ENCODE data around the gene RAPGEFL1.

RAPGEFL1 gene, protein sequence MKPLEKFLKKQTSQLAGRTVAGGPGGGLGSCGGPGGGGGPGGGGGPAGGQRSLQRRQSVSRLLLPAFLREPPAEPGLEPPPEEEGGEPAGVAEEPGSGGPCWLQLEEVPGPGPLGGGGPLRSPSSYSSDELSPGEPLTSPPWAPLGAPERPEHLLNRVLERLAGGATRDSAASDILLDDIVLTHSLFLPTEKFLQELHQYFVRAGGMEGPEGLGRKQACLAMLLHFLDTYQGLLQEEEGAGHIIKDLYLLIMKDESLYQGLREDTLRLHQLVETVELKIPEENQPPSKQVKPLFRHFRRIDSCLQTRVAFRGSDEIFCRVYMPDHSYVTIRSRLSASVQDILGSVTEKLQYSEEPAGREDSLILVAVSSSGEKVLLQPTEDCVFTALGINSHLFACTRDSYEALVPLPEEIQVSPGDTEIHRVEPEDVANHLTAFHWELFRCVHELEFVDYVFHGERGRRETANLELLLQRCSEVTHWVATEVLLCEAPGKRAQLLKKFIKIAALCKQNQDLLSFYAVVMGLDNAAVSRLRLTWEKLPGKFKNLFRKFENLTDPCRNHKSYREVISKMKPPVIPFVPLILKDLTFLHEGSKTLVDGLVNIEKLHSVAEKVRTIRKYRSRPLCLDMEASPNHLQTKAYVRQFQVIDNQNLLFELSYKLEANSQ

DNA sequence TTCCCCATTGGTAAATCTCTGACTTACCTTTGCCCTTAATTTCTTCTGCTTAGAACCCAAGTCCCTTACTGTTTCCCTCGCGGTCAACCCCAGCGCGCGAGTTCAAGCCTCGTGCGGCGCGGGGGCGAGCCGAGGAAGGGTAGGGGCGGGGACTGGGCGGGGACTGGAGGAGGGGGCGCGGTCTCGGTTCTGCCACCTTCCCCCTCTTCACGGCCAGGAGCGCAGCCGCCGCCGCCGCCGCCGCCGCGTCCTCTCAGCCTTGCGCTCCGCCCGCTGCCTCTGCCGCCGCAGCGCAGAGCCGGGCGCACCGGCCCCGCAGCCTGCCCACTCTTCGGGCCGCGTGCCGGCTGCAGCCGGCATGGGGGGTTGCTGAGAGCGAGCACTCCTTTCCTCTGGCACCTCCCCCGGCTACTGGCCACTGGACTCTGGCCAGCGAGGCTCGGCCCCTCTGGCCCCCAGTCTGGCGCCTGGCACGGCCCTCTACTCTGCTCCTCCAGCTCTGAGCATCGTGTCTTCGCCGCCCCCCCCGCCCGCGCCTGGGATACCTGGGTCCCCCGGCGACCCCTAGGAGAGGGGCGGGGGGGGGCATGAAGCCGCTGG is at the start of gene RAPGEFL1:
Gene RAPGEFL1 (plus strand): TSS at position 196 of the 600 bp plus-strand sequence. CDS start 392 bp downstream, at position 588.
- Histone ChIP-seq H3K79me2 (ENCODE audit: control insufficient read depth, low read length) (no peaks in the 10 kb centered on the region), H4K20me1 (ENCODE audit: control insufficient read depth, insufficient read depth, low read depth, low read length) (no peaks in the 10 kb centered on the region), H3F3A (ENCODE audit: control insufficient read depth, insufficient read depth) (peaks cover 9% of the 10 kb centered on the region), H3K9me3 (ENCODE audit: control insufficient read depth, insufficient read depth, low read length) (no peaks in the 10 kb centered on the region), H3K27ac (ENCODE audit: low read depth, low read length) (no peak within 1 kb of the TSS), H3K4me1 (ENCODE audit: control insufficient read depth, low read length) (peaks cover 14% of the 10 kb centered on the region), H3K4me3 (ENCODE audit: low read length) (peak within 1 kb of the TSS; percentile 72), H3K36me3 (ENCODE audit: control insufficient read depth, low read length) (peaks cover 15% of the 10 kb centered on the region), H3K27me3 (ENCODE audit: control insufficient read depth, low read length) (no peaks in the 10 kb centered on the region), H3K4me2 (ENCODE audit: low read length) (peak within 1 kb of the TSS; percentile 88), H3K9me2 (replicated peaks; ENCODE audit: control insufficient read depth, low read length) (no peaks in the 10 kb centered on the region)
- TF ChIP-seq, protein P1, sequence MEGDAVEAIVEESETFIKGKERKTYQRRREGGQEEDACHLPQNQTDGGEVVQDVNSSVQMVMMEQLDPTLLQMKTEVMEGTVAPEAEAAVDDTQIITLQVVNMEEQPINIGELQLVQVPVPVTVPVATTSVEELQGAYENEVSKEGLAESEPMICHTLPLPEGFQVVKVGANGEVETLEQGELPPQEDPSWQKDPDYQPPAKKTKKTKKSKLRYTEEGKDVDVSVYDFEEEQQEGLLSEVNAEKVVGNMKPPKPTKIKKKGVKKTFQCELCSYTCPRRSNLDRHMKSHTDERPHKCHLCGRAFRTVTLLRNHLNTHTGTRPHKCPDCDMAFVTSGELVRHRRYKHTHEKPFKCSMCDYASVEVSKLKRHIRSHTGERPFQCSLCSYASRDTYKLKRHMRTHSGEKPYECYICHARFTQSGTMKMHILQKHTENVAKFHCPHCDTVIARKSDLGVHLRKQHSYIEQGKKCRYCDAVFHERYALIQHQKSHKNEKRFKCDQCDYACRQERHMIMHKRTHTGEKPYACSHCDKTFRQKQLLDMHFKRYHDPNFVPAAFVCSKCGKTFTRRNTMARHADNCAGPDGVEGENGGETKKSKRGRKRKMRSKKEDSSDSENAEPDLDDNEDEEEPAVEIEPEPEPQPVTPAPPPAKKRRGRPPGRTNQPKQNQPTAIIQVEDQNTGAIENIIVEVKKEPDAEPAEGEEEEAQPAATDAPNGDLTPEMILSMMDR (IDR thresholded peaks at IDR 0.05; ENCODE audit: low read depth, low read length, poor library complexity, severe bottlenecking), result no peak
- TF ChIP-seq EZH2phosphoT487 (IDR thresholded peaks at IDR 0.05; ENCODE audit: borderline replicate concordance, low read length), result no peak; the same call in 1 of the 2 replicates

DNA sequence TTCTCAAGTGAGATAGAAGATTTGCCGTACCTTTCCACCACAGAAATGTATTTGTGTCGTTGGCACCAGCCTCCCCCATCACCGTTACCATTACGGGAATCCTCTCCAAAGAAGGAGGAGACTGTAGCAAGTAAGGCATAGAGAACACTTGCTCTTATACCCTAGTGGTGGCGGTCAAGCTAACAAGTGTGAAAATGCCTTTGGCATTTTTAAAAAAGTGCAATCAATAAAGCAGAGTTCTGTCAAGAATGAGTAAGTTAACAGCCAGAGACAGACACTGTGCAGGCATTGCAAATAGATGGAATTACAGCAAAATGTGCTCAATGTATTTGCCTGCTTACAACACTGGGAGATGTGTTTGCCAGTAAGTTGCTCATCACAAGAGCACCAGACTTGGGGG is 47.8 kb upstream of the RAPGEFL1 start:
- TF ChIP-seq EZH2phosphoT487 (IDR thresholded peaks at IDR 0.05; ENCODE audit: borderline replicate concordance, low read length), result no peak
- TF ChIP-seq, protein P1 (IDR thresholded peaks at IDR 0.05; ENCODE audit: low read depth, low read length, poor library complexity, severe bottlenecking), result no peak
- Histone ChIP-seq H3K27me3 (ENCODE audit: control insufficient read depth, low read length) (no peaks in the 10 kb centered on the region), H3F3A (ENCODE audit: control insufficient read depth, insufficient read depth) (peaks cover 2% of the 10 kb centered on the region; the same call in 1 of the 2 replicates), H4K20me1 (ENCODE audit: control insufficient read depth, insufficient read depth, low read depth, low read length) (peaks cover 4% of the 10 kb centered on the region; the same call in 1 of the 2 replicates), H3K27ac (ENCODE audit: low read depth, low read length) (no peak overlapping the region), H3K9me3 (ENCODE audit: control insufficient read depth, insufficient read depth, low read length) (no peaks in the 10 kb centered on the region), H3K4me3 (ENCODE audit: low read length) (no peak overlapping the region), H3K4me1 (ENCODE audit: control insufficient read depth, low read length) (peaks cover 5% of the 10 kb centered on the region), H3K9me2 (replicated peaks; ENCODE audit: control insufficient read depth, low read length) (no peaks in the 10 kb centered on the region), H3K79me2 (ENCODE audit: control insufficient read depth, low read length) (peaks cover 40% of the 10 kb centered on the region), H3K4me2 (ENCODE audit: low read length) (no peak overlapping the region), H3K36me3 (ENCODE audit: control insufficient read depth, low read length) (peaks cover 97% of the 10 kb centered on the region)

DNA sequence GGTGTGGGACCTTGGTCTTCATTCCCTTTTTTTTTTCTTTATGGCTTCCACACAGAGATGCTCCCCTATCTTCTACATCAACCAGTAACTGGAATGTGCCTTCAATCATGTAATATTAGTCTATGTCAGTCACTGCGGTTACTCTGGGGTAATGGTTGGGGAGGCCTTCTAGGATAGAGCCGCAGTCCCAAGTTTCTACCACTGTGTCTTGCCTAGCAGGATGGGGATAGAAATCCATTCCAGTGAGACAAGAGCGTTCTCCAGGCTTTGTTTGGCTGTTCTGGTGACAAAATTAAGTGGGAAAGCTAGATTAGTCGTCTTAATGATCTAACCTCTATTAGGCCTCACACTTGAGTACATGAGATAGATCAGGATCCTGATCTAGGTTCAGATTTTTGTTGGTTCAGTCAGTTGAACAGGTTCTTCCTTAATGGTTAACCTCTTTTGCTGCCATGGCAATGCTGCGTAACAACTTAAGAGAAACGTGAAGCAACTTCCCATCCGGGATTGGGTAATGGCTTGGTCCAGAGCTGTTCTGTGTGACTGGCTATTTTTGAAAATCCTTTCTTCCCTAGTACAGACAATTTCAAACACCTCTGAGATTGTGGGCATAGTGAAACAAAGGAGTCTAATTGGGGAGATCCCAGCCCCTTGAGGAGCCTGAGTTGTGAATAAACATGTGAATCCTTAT is 46.8 kb upstream of the RAPGEFL1 start:
- no peak overlapping the region for H3K27ac ChIP-seq (ENCODE audit: low read depth, low read length)
- H3K36me3 ChIP-seq (ENCODE audit: control insufficient read depth, low read length), result peaks cover 97% of the 10 kb centered on the region
- TF ChIP-seq EZH2phosphoT487 (IDR thresholded peaks at IDR 0.05; ENCODE audit: borderline replicate concordance, low read length), result no peak
- H3F3A ChIP-seq (ENCODE audit: control insufficient read depth, insufficient read depth), result peaks cover 8% of the 10 kb centered on the region
- H3K4me3 ChIP-seq (ENCODE audit: low read length), result no peak overlapping the region
- H3K4me1 ChIP-seq (ENCODE audit: control insufficient read depth, low read length), result no peaks in the 10 kb centered on the region
- no peak overlapping the region for H3K4me2 ChIP-seq (ENCODE audit: low read length)
- no peaks in the 10 kb centered on the region for H3K9me3 ChIP-seq (ENCODE audit: control insufficient read depth, insufficient read depth, low read length)
- H3K79me2 ChIP-seq (ENCODE audit: control insufficient read depth, low read length), result peaks cover 30% of the 10 kb centered on the region
- H3K27me3 ChIP-seq (ENCODE audit: control insufficient read depth, low read length), result no peaks in the 10 kb centered on the region
- H3K9me2 ChIP-seq (replicated peaks; ENCODE audit: control insufficient read depth, low read length), result no peaks in the 10 kb centered on the region
- H4K20me1 ChIP-seq (ENCODE audit: control insufficient read depth, insufficient read depth, low read depth, low read length), result no peaks in the 10 kb centered on the region
